B cell (primary cell): Measurements from ENCODE around the gene FZR1. TPM values are rescaled to one million over a fixed set of nuclear protein-coding genes. Genes with fewer than 3 reads are reported as not detected.

Source experiments
- ATAC-seq: fragments of 200-7000 bp; cut with Tn5 transposase; one replicate; pipeline ENCODE4 v1.10.0; 2021; ENCODE audit warnings: low read depth, mild to moderate bottlenecking, moderate number of reproducible peaks, moderate library complexity
- CTCF ChIA-PET: fragments of 350-600 bp; sonication (Branson Sonifier 250); formaldehyde crosslinking; loops from one replicate; lab custom pipeline; 2021; ENCODE audit warnings: antibody characterized with exemption, inconsistent platforms; lab: Charles Lee
- POLR2A ChIA-PET: fragments of 350-600 bp; sonication (Branson Sonifier 250); formaldehyde crosslinking; loops from one replicate; lab custom pipeline; 2021; ENCODE audit warnings: antibody characterized with exemption; lab: Charles Lee
- DNase-seq: peaks from one replicate; pipeline ENCODE4 v3.0.0; 2013
- H2AFZ ChIP-seq: 2 replicates; pipeline ENCODE4 v1.6.1; 2012; ENCODE audit warnings: mild to moderate bottlenecking, low read depth, low read length; ENCODE audit not compliant: insufficient read depth, poor library complexity, severe bottlenecking
- H3K27ac ChIP-seq, 2 donors: 1 replicate in 1 of 2; 2 replicates in 1 of 2; pipeline ENCODE4 v1.5.1; 2012 to 2013; ENCODE audit warnings: low read length in 2 of 2, mild to moderate bottlenecking in 2 of 2, moderate library complexity in 1 of 2
- H3K27me3 ChIP-seq, 4 experiments: fragments of 200-600 bp in 1 of 4; sonication (generic) in 1 of 4; replicated peaks in 1 of 4; 1 replicate in 2 of 4; 2 replicates in 2 of 4; pipeline versions ENCODE4 v1.6.1 to v1.7.0; 2013 to 2016; ENCODE audit warnings: low read length in 3 of 4, mild to moderate bottlenecking in 2 of 4, mixed read lengths in 1 of 4, moderate library complexity in 1 of 4; ENCODE audit not compliant: insufficient read depth in 4 of 4, control insufficient read depth in 3 of 4; ENCODE audit errors: control extremely low read depth in 1 of 4
- H3K36me3 ChIP-seq, 2 experiments: replicated peaks in 1 of 2; 1 replicate in 1 of 2; 2 replicates in 1 of 2; pipeline versions ENCODE4 v1.6.1 to v1.7.1; 2013; ENCODE audit warnings: low read length in 1 of 2; ENCODE audit not compliant: insufficient read depth in 2 of 2, control insufficient read depth in 1 of 2; ENCODE audit errors: control extremely low read depth in 1 of 2, extremely low read depth in 1 of 2
- H3K4me1 ChIP-seq, 2 donors: fragments of 200-600 bp in 1 of 2; sonication (generic) in 1 of 2; 1 replicate in 1 of 2; 2 replicates in 1 of 2; pipeline versions ENCODE4 v1.5.1 to v1.6.1; 2013 to 2017; ENCODE audit warnings: low read length in 2 of 2; ENCODE audit not compliant: control insufficient read depth in 2 of 2, insufficient read depth in 2 of 2
- H3K4me2 ChIP-seq: replicated peaks from 2 replicates; pipeline ENCODE3; 2012; ENCODE audit warnings: mild to moderate bottlenecking, low read depth, low read length; ENCODE audit not compliant: poor library complexity, severe bottlenecking
- H3K4me3 ChIP-seq, 5 experiments: fragments of 200-600 bp in 1 of 5; sonication (generic) in 1 of 5; 1 replicate in 3 of 5; 2 replicates in 2 of 5; pipeline versions ENCODE4 v1.5.1 to v1.7.0; 2011 to 2016; ENCODE audit warnings: low read length in 4 of 5, mild to moderate bottlenecking in 4 of 5, low read depth in 2 of 5, control low read depth in 1 of 5, moderate library complexity in 1 of 5; ENCODE audit not compliant: insufficient read depth in 1 of 5; ENCODE audit errors: control extremely low read depth in 1 of 5, extremely low read depth in 1 of 5
- H3K79me2 ChIP-seq: fragments of 200-600 bp; sonication (generic); one replicate; pipeline ENCODE4 v1.6.0; 2016; ENCODE audit warnings: low read length; ENCODE audit not compliant: control insufficient read depth, insufficient read depth
- H3K9ac ChIP-seq: fragments of 200-600 bp; sonication (generic); 2 replicates; pipeline ENCODE4 v1.6.1; 2017; ENCODE audit warnings: mild to moderate bottlenecking, low read length, moderate library complexity
- H3K9me3 ChIP-seq, 3 donors: one replicate each; pipeline versions ENCODE4 v1.6.1 to v1.7.1; 2013; ENCODE audit warnings: low read length in 2 of 3; ENCODE audit not compliant: control insufficient read depth in 2 of 3, insufficient read depth in 1 of 3; ENCODE audit errors: control extremely low read depth in 1 of 3
- H4K20me1 ChIP-seq: 2 replicates; pipeline ENCODE4 v1.6.0; 2012; ENCODE audit warnings: mild to moderate bottlenecking, low read length; ENCODE audit not compliant: insufficient read depth, control insufficient read depth, poor library complexity, severe bottlenecking
- H3K27ac Mint-ChIP-seq: one replicate; pipeline ENCODE4 v1.8.0; 2021; ENCODE audit warnings: mixed read lengths
- H3K27me3 Mint-ChIP-seq: one replicate; pipeline ENCODE4 v1.8.0; 2021; ENCODE audit warnings: mixed read lengths
- H3K4me1 Mint-ChIP-seq: one replicate; pipeline ENCODE4 v1.8.0; 2021; ENCODE audit warnings: mixed read lengths
- H3K4me3 Mint-ChIP-seq: one replicate; pipeline ENCODE4 v1.8.0; 2021; ENCODE audit warnings: mixed read lengths
- H3K9me3 Mint-ChIP-seq: one replicate; pipeline ENCODE4 v1.8.0; 2022; ENCODE audit warnings: mixed read lengths; ENCODE audit not compliant: insufficient read depth
- EZH2 ChIP-seq: IDR thresholded peaks from 2 replicates; pipeline ENCODE4 v1.6.1; 2012; ENCODE audit warnings: borderline replicate concordance, low read depth, mild to moderate bottlenecking, moderate library complexity, low read length; ENCODE audit not compliant: insufficient read depth, poor library complexity, severe bottlenecking
- WGBS: methylation state at CpG from one replicate; pipeline ENCODE4 v1.1.5; 2013; ENCODE audit warnings: missing lambda C conversion rate; ENCODE audit not compliant: insufficient coverage; 5-methylcytosine and 5-hydroxymethylcytosine counted together
- intact Hi-C: fragments of 100-400 bp; cut with micrococcal nuclease; formaldehyde crosslinking; loops from one replicate; pipeline ENCODE4 v1.10.0; 2022
- polyA plus RNA-seq: library from polyadenylated mRNA; depleted of rRNA; stranded (reverse); fragments of >200 nt; gene quantifications from 2 replicates; pipeline ENCODE4 v1.2.3, GENCODE V29; 2012
- total RNA-seq, 2 donors: library from RNA; stranded (reverse); fragments of 120-200 nt in 1 of 2; gene quantifications; 1 replicate in 1 of 2; 2 replicates in 1 of 2; pipeline versions ENCODE4 v1.2.3 to v1.2.4, GENCODE V29; 2013 to 2022
- TF ChIP-seq, protein P1 (sequence below): fragments of 200-600 bp; IDR thresholded peaks from one replicate; pipeline ENCODE4 v1.8.0; 2022; ENCODE audit warnings: antibody characterized with exemption, mild to moderate bottlenecking

Gene FZR1
- total and polyA plus RNA-seq, 2 donors (not counting 1 experiment from before 2014, with no cell fraction given), result 83.5 to 96.1 TPM

DNA sequence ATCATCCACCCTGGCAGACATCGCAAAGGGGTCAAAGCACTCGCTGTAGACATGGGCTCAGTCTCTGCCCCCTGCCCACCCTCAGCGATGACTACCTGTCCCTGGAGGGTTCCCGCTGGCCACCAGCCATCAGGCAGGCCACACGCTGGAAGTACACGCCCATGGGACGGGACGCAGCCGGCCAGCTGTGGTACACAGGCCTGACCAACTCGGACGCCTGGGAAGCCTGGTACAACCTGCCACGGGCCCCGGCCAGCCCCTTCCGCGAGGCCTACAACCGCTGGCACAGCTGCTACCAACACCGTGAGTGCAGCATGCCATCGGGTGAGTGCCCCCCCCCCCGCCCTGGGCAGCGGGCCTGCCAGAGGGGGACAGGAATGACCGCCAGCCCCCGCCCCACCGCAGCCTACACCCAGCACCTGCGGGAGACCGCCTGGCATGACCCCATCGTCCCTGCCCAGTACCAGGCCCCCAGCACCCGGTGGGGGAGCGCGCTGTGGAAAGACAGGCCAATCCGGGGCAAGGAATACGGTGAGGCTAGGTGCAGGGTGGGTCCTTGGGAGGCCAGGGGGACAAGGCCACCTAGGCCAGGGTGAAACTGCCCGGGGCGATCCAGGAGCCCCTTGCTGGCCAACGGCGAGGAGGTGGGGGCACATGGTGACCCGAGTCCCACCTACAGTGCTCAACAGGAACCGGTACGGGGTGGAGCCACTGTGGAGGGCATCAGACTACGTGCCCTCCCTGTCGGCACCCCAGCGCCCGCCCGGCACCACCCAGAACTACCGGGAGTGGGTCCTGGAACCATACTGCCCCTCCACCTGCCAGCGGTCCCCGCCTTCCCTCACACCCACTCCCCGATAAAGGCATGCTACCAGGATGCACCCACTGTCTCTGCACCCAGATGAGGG lies 37.3 kb downstream of the FZR1 start:
- 97% methylated on average over 45 of the region's 47 CpGs for WGBS
- Histone ChIP-seq H3K36me3 (peaks cover 0 to 32% of the 10 kb centered on the region in 2 experiments), H3K27me3 (no peaks in the 10 kb centered on the region), H3K79me2 (peaks cover 7% of the 10 kb centered on the region), H2AFZ (no peak overlapping the region), H3K4me2 (no peak overlapping the region), H3K4me3 (no peak overlapping the region), H4K20me1 (peaks cover 44% of the 10 kb centered on the region), H3K4me1 (no peaks in the 10 kb centered on the region), H3K9me3 (peaks cover 0 to 8% (median 0%) of the 10 kb centered on the region in 3 donors), H3K9ac (no peak overlapping the region), H3K27ac (no peak overlapping the region)
- Mint-ChIP-seq H3K4me1 (peaks cover 8% of the 10 kb centered on the region), H3K9me3 (no peaks in the 10 kb centered on the region), H3K4me3 (no peak overlapping the region), H3K27me3 (no peaks in the 10 kb centered on the region), H3K27ac (no peak overlapping the region)
- no peak for DNase-seq
- POLR2A ChIA-PET, result interaction anchor here (0.5 kb wide), 1 partner anchor 86 kb away, joined by 5 read pairs; no protein-coding TSS in a partner anchor
- CTCF ChIA-PET, result interaction anchor here (1.4 to 1.9 kb wide), 2 partner anchors 33 to 80 kb away, joined by 3 to 7 read pairs; no protein-coding TSS in a partner anchor
- intact Hi-C loops, result no loop called here
- TF ChIP-seq, protein P1, sequence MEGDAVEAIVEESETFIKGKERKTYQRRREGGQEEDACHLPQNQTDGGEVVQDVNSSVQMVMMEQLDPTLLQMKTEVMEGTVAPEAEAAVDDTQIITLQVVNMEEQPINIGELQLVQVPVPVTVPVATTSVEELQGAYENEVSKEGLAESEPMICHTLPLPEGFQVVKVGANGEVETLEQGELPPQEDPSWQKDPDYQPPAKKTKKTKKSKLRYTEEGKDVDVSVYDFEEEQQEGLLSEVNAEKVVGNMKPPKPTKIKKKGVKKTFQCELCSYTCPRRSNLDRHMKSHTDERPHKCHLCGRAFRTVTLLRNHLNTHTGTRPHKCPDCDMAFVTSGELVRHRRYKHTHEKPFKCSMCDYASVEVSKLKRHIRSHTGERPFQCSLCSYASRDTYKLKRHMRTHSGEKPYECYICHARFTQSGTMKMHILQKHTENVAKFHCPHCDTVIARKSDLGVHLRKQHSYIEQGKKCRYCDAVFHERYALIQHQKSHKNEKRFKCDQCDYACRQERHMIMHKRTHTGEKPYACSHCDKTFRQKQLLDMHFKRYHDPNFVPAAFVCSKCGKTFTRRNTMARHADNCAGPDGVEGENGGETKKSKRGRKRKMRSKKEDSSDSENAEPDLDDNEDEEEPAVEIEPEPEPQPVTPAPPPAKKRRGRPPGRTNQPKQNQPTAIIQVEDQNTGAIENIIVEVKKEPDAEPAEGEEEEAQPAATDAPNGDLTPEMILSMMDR, result no peak
- no peak for TF ChIP-seq EZH2
- no peak for ATAC-seq

DNA sequence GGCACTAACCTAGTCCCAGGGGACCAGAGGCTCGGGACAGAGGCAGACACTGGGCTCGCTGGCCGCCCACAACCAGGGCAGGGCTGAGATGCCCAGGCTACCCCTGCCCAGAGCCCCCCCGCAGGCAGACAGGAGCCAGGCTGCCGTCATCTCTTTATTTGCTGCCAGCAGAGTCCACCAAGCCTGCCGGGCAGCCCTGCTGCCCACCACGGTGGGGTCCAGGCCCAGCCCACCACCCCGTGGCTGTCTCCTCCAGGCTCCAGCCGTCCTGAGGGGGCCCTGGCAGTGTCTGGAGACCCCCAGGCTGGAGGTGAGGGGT lies 37.9 kb downstream of the FZR1 start:
- peaks cover 0 to 35% of the 10 kb centered on the region in 2 experiments for H3K36me3 ChIP-seq
- ATAC-seq, result no peak
- peaks cover 49% of the 10 kb centered on the region for H4K20me1 ChIP-seq
- ChIA-PET CTCF (interaction anchor here (1.2 to 3.6 kb wide), 5 partner anchors 10 to 79 kb away, joined by 3 to 37 read pairs (median 7); partner anchors contain the start of gene MFSD12), POLR2A (interaction anchor here (0.5 kb wide), 1 partner anchor 86 kb away, joined by 5 read pairs; no protein-coding TSS in a partner anchor)
- no peak overlapping the region for H3K4me3 ChIP-seq
- DNase-seq, result no peak
- no peaks in the 10 kb centered on the region for H3K27me3 ChIP-seq
- H3K4me1 ChIP-seq, result no peaks in the 10 kb centered on the region
- no peak overlapping the region for H3K9ac ChIP-seq
- intact Hi-C loops, result no loop called here
- Mint-ChIP-seq H3K27ac (no peak overlapping the region), H3K27me3 (no peaks in the 10 kb centered on the region), H3K4me1 (peaks cover 8% of the 10 kb centered on the region), H3K9me3 (no peaks in the 10 kb centered on the region), H3K4me3 (no peak overlapping the region)
- peaks cover 7% of the 10 kb centered on the region for H3K79me2 ChIP-seq
- H3K9me3 ChIP-seq, result peaks cover 0 to 8% (median 0%) of the 10 kb centered on the region in 3 donors
- 95% methylated on average over 9 of the region's 9 CpGs for WGBS
- no peak overlapping the region for H3K4me2 ChIP-seq
- no peak overlapping the region for H2AFZ ChIP-seq
- H3K27ac ChIP-seq, result no peak overlapping the region
- TF ChIP-seq, protein P1, result no peak
- no peak for TF ChIP-seq EZH2
